CD14-positive monocyte (primary cell): ENCODE measurements around the gene SLC35D1. TPM values are rescaled to one million over a fixed set of nuclear protein-coding genes. Genes with fewer than 3 reads are reported as not detected.

Experiments
- DNase-seq, 3 donors: peaks; one replicate each; pipeline ENCODE4 v3.0.0-alpha.2; 2011 to 2022
- H2AFZ ChIP-seq: 2 replicates; pipeline ENCODE4 v1.6.0; 2012; ENCODE audit warnings: mild to moderate bottlenecking, low read depth, low read length, inconsistent platforms; ENCODE audit not compliant: insufficient read depth, poor library complexity, severe bottlenecking
- H3K27ac ChIP-seq, 2 donors: 1 replicate in 1 of 2; 2 replicates in 1 of 2; pipeline ENCODE4 v1.5.1; 2012 to 2013; ENCODE audit warnings: low read length in 2 of 2, control low read depth in 1 of 2, inconsistent platforms in 1 of 2, low read depth in 1 of 2, mild to moderate bottlenecking in 1 of 2
- H3K27me3 ChIP-seq, 2 donors: one replicate each; pipeline versions ENCODE4 v1.6.0 to v1.6.1; 2011 to 2013; ENCODE audit warnings: low read length in 2 of 2; ENCODE audit not compliant: control insufficient read depth in 2 of 2, insufficient read depth in 2 of 2
- H3K36me3 ChIP-seq, 2 donors: replicated peaks in 1 of 2; 1 replicate in 1 of 2; 2 replicates in 1 of 2; pipeline versions ENCODE4 v1.5.1 to v1.6.1; 2012 to 2013; ENCODE audit warnings: low read length in 2 of 2, control low read depth in 1 of 2, inconsistent platforms in 1 of 2, mild to moderate bottlenecking in 1 of 2; ENCODE audit not compliant: insufficient read depth in 2 of 2, control insufficient read depth in 1 of 2
- H3K4me1 ChIP-seq, 2 donors: 1 replicate in 1 of 2; 2 replicates in 1 of 2; pipeline versions ENCODE4 v1.5.1 to v1.6.1; 2012 to 2013; ENCODE audit warnings: low read length in 2 of 2, control low read depth in 1 of 2, inconsistent platforms in 1 of 2, mild to moderate bottlenecking in 1 of 2, moderate library complexity in 1 of 2; ENCODE audit not compliant: insufficient read depth in 2 of 2, control insufficient read depth in 1 of 2
- H3K4me2 ChIP-seq: replicated peaks from 2 replicates; pipeline ENCODE3; 2012; ENCODE audit warnings: low read length, moderate library complexity, mild to moderate bottlenecking; ENCODE audit not compliant: poor library complexity, severe bottlenecking; ENCODE audit errors: extremely low read depth
- H3K4me3 ChIP-seq, 3 experiments: fragments of 200-600 bp in 1 of 3; sonication (generic) in 1 of 3; replicated peaks in 1 of 3; 1 replicate in 2 of 3; 2 replicates in 1 of 3; pipeline ENCODE4 v1.5.1; 2011 to 2013; ENCODE audit warnings: low read length in 3 of 3, mild to moderate bottlenecking in 3 of 3, control low read depth in 2 of 3, low read depth in 2 of 3, inconsistent platforms in 1 of 3, moderate library complexity in 1 of 3
- H3K79me2 ChIP-seq: 2 replicates; pipeline ENCODE4 v1.6.0; 2012; ENCODE audit warnings: mild to moderate bottlenecking, control low read depth, inconsistent platforms, low read length, moderate library complexity; ENCODE audit not compliant: insufficient read depth
- H3K9ac ChIP-seq: 2 replicates; pipeline ENCODE4 v1.6.0; 2017; ENCODE audit warnings: low read length, mild to moderate bottlenecking; ENCODE audit not compliant: insufficient read depth, poor library complexity, severe bottlenecking
- H3K9me3 ChIP-seq, 2 donors: replicated peaks in 1 of 2; 1 replicate in 1 of 2; 2 replicates in 1 of 2; pipeline versions ENCODE4 v1.5.1 to v1.6.1; 2012 to 2013; ENCODE audit warnings: low read length in 2 of 2, control low read depth in 1 of 2; ENCODE audit not compliant: control insufficient read depth in 1 of 2, insufficient read depth in 1 of 2
- H4K20me1 ChIP-seq: 2 replicates; pipeline ENCODE4 v1.6.0; 2012; ENCODE audit warnings: mild to moderate bottlenecking, low read length, control low read depth, moderate library complexity; ENCODE audit not compliant: insufficient read depth
- H3K27ac Mint-ChIP-seq, 7 donors: one replicate each; pipeline ENCODE4 v1.8.0; 2020; ENCODE audit warnings: mild to moderate bottlenecking in 7 of 7, mixed read lengths in 7 of 7, moderate library complexity in 6 of 7, inconsistent platforms in 2 of 7
- H3K27me3 Mint-ChIP-seq, 3 donors: one replicate each; pipeline ENCODE4 v1.8.0; 2021 to 2022; ENCODE audit warnings: low read depth in 3 of 3, mild to moderate bottlenecking in 3 of 3, mixed read lengths in 3 of 3, moderate library complexity in 3 of 3, inconsistent platforms in 1 of 3
- H3K36me3 Mint-ChIP-seq, 2 donors: one replicate each; pipeline ENCODE4 v1.8.0; 2020; ENCODE audit warnings: mixed read lengths in 2 of 2, inconsistent platforms in 1 of 2, mild to moderate bottlenecking in 1 of 2
- H3K4me1 Mint-ChIP-seq: one replicate; pipeline ENCODE4 v1.8.0; 2020; ENCODE audit warnings: mild to moderate bottlenecking, mixed read lengths
- H3K4me3 Mint-ChIP-seq, 2 donors: one replicate each; pipeline ENCODE4 v1.8.0; 2020; ENCODE audit warnings: mild to moderate bottlenecking in 2 of 2, mixed read lengths in 2 of 2, moderate library complexity in 1 of 2
- H3K9me3 Mint-ChIP-seq, 7 donors: one replicate each; pipeline ENCODE4 v1.8.0; 2020 to 2022; ENCODE audit warnings: mixed read lengths in 7 of 7, mild to moderate bottlenecking in 6 of 7, moderate library complexity in 6 of 7, inconsistent platforms in 2 of 7
- CTCF ChIP-seq: fragments of 200-600 bp; IDR thresholded peaks from one replicate; pipeline ENCODE4 v1.8.0; 2022; ENCODE audit warnings: antibody characterized with exemption, mild to moderate bottlenecking
- WGBS: methylation state at CpG from one replicate; pipeline ENCODE4 v1.1.5; 2013; ENCODE audit warnings: missing lambda C conversion rate; ENCODE audit not compliant: insufficient coverage; 5-methylcytosine and 5-hydroxymethylcytosine counted together
- intact Hi-C, 2 donors: fragments of 100-400 bp; cut with micrococcal nuclease; formaldehyde crosslinking; loops; one replicate each; pipeline versions ENCODE4 v1.15.0 to v1.15.1; 2023
- polyA plus RNA-seq, 3 donors: library from polyadenylated mRNA; depleted of rRNA in 1 of 3; unstranded in 2 of 3; stranded (reverse) in 1 of 3; fragments of 300-500 nt in 2 of 3; fragments of >200 nt in 1 of 3; fragmentation: Illumina TruSeq in 2 of 3; gene quantifications; 1 replicate in 2 of 3; 2 replicates in 1 of 3; pipeline ENCODE4 v1.2.3, GENCODE V29; 2012 to 2021

SLC35D1 gene
- polyA plus RNA-seq, 3 donors = 2.2 to 3.3 (median 2.7) TPM

GRCh38 chr1:67094191-67094590, 40.2 kb upstream of the SLC35D1 start:
- H3K36me3 Mint-ChIP-seq = no peaks in the 10 kb centered on the region
- H3K27me3 Mint-ChIP-seq = peaks cover 0 to 1% (median 0%) of the 10 kb centered on the region in 3 donors
- no peak overlapping the region for H3K27ac ChIP-seq
- intact Hi-C loops = no loop called here
- no peaks in the 10 kb centered on the region for H3K36me3 ChIP-seq
- no peak for DNase-seq
- H3K4me3 ChIP-seq = no peak overlapping the region
- no peaks in the 10 kb centered on the region for H3K27me3 ChIP-seq
- H3K27ac Mint-ChIP-seq = no peak overlapping the region
- peaks cover 0 to 5% (median 0%) of the 10 kb centered on the region in 7 donors for H3K9me3 Mint-ChIP-seq
- no peaks in the 10 kb centered on the region for H3K4me1 Mint-ChIP-seq
- H3K79me2 ChIP-seq = no peaks in the 10 kb centered on the region
- no peaks in the 10 kb centered on the region for H3K4me1 ChIP-seq
- no peak overlapping the region for H3K4me2 ChIP-seq
- WGBS = no CpG with 5 or more reads among the region's 2 CpGs
- H3K4me3 Mint-ChIP-seq = no peak overlapping the region
- no peaks in the 10 kb centered on the region for H3K9me3 ChIP-seq
- no peak for TF ChIP-seq CTCF
- no peak overlapping the region for H3K9ac ChIP-seq
- no peaks in the 10 kb centered on the region for H4K20me1 ChIP-seq
- no peak overlapping the region for H2AFZ ChIP-seq

- H3K9me3 Mint-ChIP-seq = peaks cover under 1 to 17% (median 8%) of the 10 kb centered on the region in 7 donors
- Histone ChIP-seq H3K9ac (no peak overlapping the region), H3K4me1 (no peaks in the 10 kb centered on the region), H3K36me3 (no peaks in the 10 kb centered on the region), H4K20me1 (no peaks in the 10 kb centered on the region), H3K4me2 (no peak overlapping the region), H3K27ac (no peak overlapping the region), H3K79me2 (no peaks in the 10 kb centered on the region), H2AFZ (no peak overlapping the region), H3K27me3 (no peaks in the 10 kb centered on the region), H3K4me3 (no peak overlapping the region), H3K9me3 (no peaks in the 10 kb centered on the region)
- no peak for DNase-seq
- no peak overlapping the region for H3K27ac Mint-ChIP-seq
- no peak for TF ChIP-seq CTCF
- intact Hi-C loops = no loop called here
- H3K4me1 Mint-ChIP-seq = no peaks in the 10 kb centered on the region
- no peak overlapping the region for H3K4me3 Mint-ChIP-seq
- no peaks in the 10 kb centered on the region for H3K36me3 Mint-ChIP-seq
- H3K27me3 Mint-ChIP-seq = peaks cover 0 to 1% (median 1%) of the 10 kb centered on the region in 3 donors
- WGBS = 100% methylated on average over 1 of the region's 1 CpG
These were observed 35.8 kb upstream of the SLC35D1 start for GRCh38 chr1:67089685-67090208.
